Measurements from ENCODE around the gene STK17B. TPM values are rescaled to one million over a fixed set of nuclear protein-coding genes. Genes with fewer than 3 reads are reported as not detected.
"Not testable (repeated sequence)": the region's sequence is repeated elsewhere in the genome, so short reads cannot be mapped to it uniquely, and the experiment has no call there.

Gene STK17B
- total and polyA plus RNA-seq, 4 donors, result 9.0 to 73.7 (median 27.2) TPM

GRCh38 chr2:196096982-196097745 is 74.2 kb downstream of the STK17B start:
- no peak for ATAC-seq (ENCODE audit: insufficient read depth, low FRiP score)
- no peak for TF ChIP-seq CTCF (IDR thresholded peaks at IDR 0.05; ENCODE audit: control extremely low read depth, extremely low read depth)
- H3K27ac ChIP-seq (ENCODE audit: low read depth in 1 of 2, low read length in 1 of 2), result no peak overlapping the region
- WGBS, 2 donors, result 70 to 84% methylated on average over 5 of the region's 5 CpGs
- H3K4me1 ChIP-seq (ENCODE audit: control insufficient read depth in 5 of 5, insufficient read depth in 5 of 5, low read length in 5 of 5), result no peaks in the 10 kb centered on the region
- no peaks in the 10 kb centered on the region for H3K36me3 ChIP-seq (ENCODE audit: control insufficient read depth in 4 of 4, insufficient read depth in 4 of 4, low read length in 4 of 4)
- H3K9me3 ChIP-seq (ENCODE audit: control insufficient read depth in 4 of 4, insufficient read depth in 3 of 4, low read length in 3 of 4), result no peaks in the 10 kb centered on the region
- no peak overlapping the region for H3K9ac ChIP-seq (ENCODE audit: insufficient read depth in 1 of 2, low read length in 2 of 2)
- no peaks in the 10 kb centered on the region for H3K27me3 ChIP-seq (ENCODE audit: control insufficient read depth in 3 of 3, insufficient read depth in 3 of 3, low read length in 2 of 3)
- DNase-seq, result no peak
- H3K4me3 ChIP-seq, result no peak overlapping the region

GRCh38 chr2:196096264-196096663 is 75.1 kb downstream of the STK17B start:
- H3K27me3 ChIP-seq (ENCODE audit: control insufficient read depth in 3 of 3, insufficient read depth in 3 of 3, low read length in 2 of 3), result no peaks in the 10 kb centered on the region
- H3K27ac ChIP-seq (ENCODE audit: low read depth in 1 of 2, low read length in 1 of 2), result no peak overlapping the region
- H3K9ac ChIP-seq (ENCODE audit: insufficient read depth in 1 of 2, low read length in 2 of 2), result no peak overlapping the region
- DNase-seq, result no peak
- H3K4me1 ChIP-seq (ENCODE audit: control insufficient read depth in 5 of 5, insufficient read depth in 5 of 5, low read length in 5 of 5), result no peaks in the 10 kb centered on the region
- TF ChIP-seq CTCF (IDR thresholded peaks at IDR 0.05; ENCODE audit: control extremely low read depth, extremely low read depth), result no peak
- ATAC-seq (ENCODE audit: insufficient read depth, low FRiP score), result no peak
- H3K9me3 ChIP-seq (ENCODE audit: control insufficient read depth in 4 of 4, insufficient read depth in 3 of 4, low read length in 3 of 4), result no peaks in the 10 kb centered on the region
- 91 to 93% methylated on average over 4 of the region's 4 CpGs for WGBS, 2 donors
- H3K4me3 ChIP-seq, result no peak overlapping the region
- no peaks in the 10 kb centered on the region for H3K36me3 ChIP-seq (ENCODE audit: control insufficient read depth in 4 of 4, insufficient read depth in 4 of 4, low read length in 4 of 4)

GRCh38 chr2:196089448-196089847 is 81.9 kb downstream of the STK17B start:
- WGBS, 2 donors, result 81 to 89% methylated on average over 5 of the region's 5 CpGs
- H3K27me3 ChIP-seq (ENCODE audit: control insufficient read depth in 3 of 3, insufficient read depth in 3 of 3, low read length in 2 of 3); H3K9me3 ChIP-seq (ENCODE audit: control insufficient read depth in 4 of 4, insufficient read depth in 3 of 4, low read length in 3 of 4); DNase-seq; H3K9ac ChIP-seq (ENCODE audit: insufficient read depth in 1 of 2, low read length in 2 of 2); H3K4me1 ChIP-seq (ENCODE audit: control insufficient read depth in 5 of 5, insufficient read depth in 5 of 5, low read length in 5 of 5); ATAC-seq (ENCODE audit: insufficient read depth, low FRiP score); H3K27ac ChIP-seq (ENCODE audit: low read depth in 1 of 2, low read length in 1 of 2); H3K4me3 ChIP-seq; H3K36me3 ChIP-seq (ENCODE audit: control insufficient read depth in 4 of 4, insufficient read depth in 4 of 4, low read length in 4 of 4): not testable (repeated sequence)

GRCh38 chr2:196088203-196088602 is 83.2 kb downstream of the STK17B start:
- DNase-seq (peak; percentile 58 to 73 (median 67)), ATAC-seq (ENCODE audit: insufficient read depth, low FRiP score) (no peak)
- Histone ChIP-seq H3K9me3 (ENCODE audit: control insufficient read depth in 4 of 4, insufficient read depth in 3 of 4, low read length in 3 of 4) (peaks cover 0 to 4% (median 1%) of the 10 kb centered on the region in 4 donors), H3K36me3 (ENCODE audit: control insufficient read depth in 4 of 4, insufficient read depth in 4 of 4, low read length in 4 of 4) (no peaks in the 10 kb centered on the region), H3K9ac (ENCODE audit: insufficient read depth in 1 of 2, low read length in 2 of 2) (no peak overlapping the region), H3K4me1 (ENCODE audit: control insufficient read depth in 5 of 5, insufficient read depth in 5 of 5, low read length in 5 of 5) (no peaks in the 10 kb centered on the region), H3K4me3 (no peak overlapping the region), H3K27ac (ENCODE audit: low read depth in 1 of 2, low read length in 1 of 2) (no peak overlapping the region), H3K27me3 (ENCODE audit: control insufficient read depth in 3 of 3, insufficient read depth in 3 of 3, low read length in 2 of 3) (no peaks in the 10 kb centered on the region)
- 68 to 76% methylated on average over 2 of the region's 2 CpGs for WGBS, 2 donors
- TF ChIP-seq CTCF (IDR thresholded peaks at IDR 0.05; ENCODE audit: control extremely low read depth, extremely low read depth), result no peak

Data from lung (tissue), 12 donors.